GM21390 (cell line): ENCODE measurements around the gene TEKTIP1.

Experiments
- ATAC-seq: cut with Tn5 transposase; IDR thresholded peaks from one replicate; pipeline ENCODE4 v1.9.1; 2021; ENCODE audit not compliant: unreplicated experiment

The TEKTIP1 gene

GRCh38 chr19:3536429-3537100, 2.4 kb upstream of the TEKTIP1 start:
- ATAC-seq: no peak

- ATAC-seq: no peak
These were observed 1.9 kb upstream of the TEKTIP1 start for GRCh38 chr19:3537101-3537437.

- no peak for ATAC-seq
These were observed 1.3 kb upstream of the TEKTIP1 start for GRCh38 chr19:3537438-3538240.

GRCh38 chr19:3538258-3538929, 580 bp upstream of the TEKTIP1 start:
- no peak for ATAC-seq

GRCh38 chr19:3539756-3540118, 763 bp downstream of the TEKTIP1 start:
- no peak for ATAC-seq

GRCh38 chr19:3543150-3544057, 4.4 kb downstream of the TEKTIP1 start:
- ATAC-seq: no peak

GRCh38 chr19:3544058-3544376, 5.0 kb downstream of the TEKTIP1 start:
- no peak for ATAC-seq

GRCh38 chr19:3544742-3545668, 6.0 kb downstream of the TEKTIP1 start:
- ATAC-seq: no peak

GRCh38 chr19:3545669-3546034, 6.7 kb downstream of the TEKTIP1 start:
- no peak for ATAC-seq

- ATAC-seq: no peak
These were observed 7.1 kb downstream of the TEKTIP1 start for GRCh38 chr19:3546119-3546518.

GRCh38 chr19:3547301-3547731, 8.3 kb downstream of the TEKTIP1 start:
- ATAC-seq: no peak

- ATAC-seq: no peak
These were observed 8.9 kb downstream of the TEKTIP1 start for GRCh38 chr19:3547767-3548282.

GRCh38 chr19:3548606-3549005, 9.6 kb downstream of the TEKTIP1 start:
- no peak for ATAC-seq

- no peak for ATAC-seq
These were observed 10.8 kb downstream of the TEKTIP1 start for GRCh38 chr19:3549816-3550215.

GRCh38 chr19:3550947-3551791, 12.2 kb downstream of the TEKTIP1 start:
- ATAC-seq: no peak

- ATAC-seq: no peak
These were observed 12.8 kb downstream of the TEKTIP1 start for GRCh38 chr19:3551792-3552095.

GRCh38 chr19:3554254-3555083, 15.5 kb downstream of the TEKTIP1 start:
- ATAC-seq: no peak

GRCh38 chr19:3555653-3556422, 16.9 kb downstream of the TEKTIP1 start:
- ATAC-seq: no peak
